ENCODE results near the gene KRTAP10-3.

- TF ChIP-seq CTCF (IDR thresholded peaks at IDR 0.05) (no peak), POLR2A (IDR thresholded peaks at IDR 0.05) (no peak)
These were observed 31.2 kb downstream of the KRTAP10-3 start for GRCh38 chr21:44527156-44527982.

Measured in right lobe of liver (tissue), 4 donors.